ENCODE results near the gene AMN.

DNA sequence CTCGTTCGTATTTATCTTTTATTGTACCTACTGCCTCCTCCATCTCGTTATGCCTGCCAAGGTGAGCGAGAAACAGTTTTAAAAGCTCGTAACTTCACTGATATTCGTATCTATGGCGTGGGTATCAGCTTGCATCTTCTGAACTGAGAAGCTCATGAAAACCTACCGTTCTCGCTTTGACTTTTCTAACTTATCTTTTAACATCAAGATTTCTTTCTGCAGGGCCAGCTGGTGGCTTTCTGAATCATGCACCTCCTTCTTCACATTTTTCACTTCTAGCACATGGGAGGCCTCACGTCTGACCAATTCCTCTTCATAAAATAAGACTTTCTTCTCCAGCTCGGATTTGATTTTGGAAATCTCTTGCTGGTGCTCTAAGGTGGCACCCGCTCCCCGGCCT lies 45.8 kb downstream of the AMN start:
- TF ChIP-seq, protein P1, sequence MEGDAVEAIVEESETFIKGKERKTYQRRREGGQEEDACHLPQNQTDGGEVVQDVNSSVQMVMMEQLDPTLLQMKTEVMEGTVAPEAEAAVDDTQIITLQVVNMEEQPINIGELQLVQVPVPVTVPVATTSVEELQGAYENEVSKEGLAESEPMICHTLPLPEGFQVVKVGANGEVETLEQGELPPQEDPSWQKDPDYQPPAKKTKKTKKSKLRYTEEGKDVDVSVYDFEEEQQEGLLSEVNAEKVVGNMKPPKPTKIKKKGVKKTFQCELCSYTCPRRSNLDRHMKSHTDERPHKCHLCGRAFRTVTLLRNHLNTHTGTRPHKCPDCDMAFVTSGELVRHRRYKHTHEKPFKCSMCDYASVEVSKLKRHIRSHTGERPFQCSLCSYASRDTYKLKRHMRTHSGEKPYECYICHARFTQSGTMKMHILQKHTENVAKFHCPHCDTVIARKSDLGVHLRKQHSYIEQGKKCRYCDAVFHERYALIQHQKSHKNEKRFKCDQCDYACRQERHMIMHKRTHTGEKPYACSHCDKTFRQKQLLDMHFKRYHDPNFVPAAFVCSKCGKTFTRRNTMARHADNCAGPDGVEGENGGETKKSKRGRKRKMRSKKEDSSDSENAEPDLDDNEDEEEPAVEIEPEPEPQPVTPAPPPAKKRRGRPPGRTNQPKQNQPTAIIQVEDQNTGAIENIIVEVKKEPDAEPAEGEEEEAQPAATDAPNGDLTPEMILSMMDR (IDR thresholded peaks at IDR 0.05) = no peak
- TF ChIP-seq POLR2A (IDR thresholded peaks at IDR 0.05; ENCODE audit: low read depth) = no peak
- TF ChIP-seq POLR2AphosphoS5 (IDR thresholded peaks at IDR 0.05) = no peak
